Hippocampal formation (tissue), 2 donors: Measurements from ENCODE around the gene PLEKHG4B.
"Not testable (repeated sequence)": the region's sequence is repeated elsewhere in the genome, so short reads cannot be mapped to it uniquely, and the experiment has no call there.

Experiments
- DNase-seq, 2 donors: peaks; one replicate each; lab custom pipeline; 2025; lab: John Stamatoyannopoulos, UW

Gene PLEKHG4B

DNA sequence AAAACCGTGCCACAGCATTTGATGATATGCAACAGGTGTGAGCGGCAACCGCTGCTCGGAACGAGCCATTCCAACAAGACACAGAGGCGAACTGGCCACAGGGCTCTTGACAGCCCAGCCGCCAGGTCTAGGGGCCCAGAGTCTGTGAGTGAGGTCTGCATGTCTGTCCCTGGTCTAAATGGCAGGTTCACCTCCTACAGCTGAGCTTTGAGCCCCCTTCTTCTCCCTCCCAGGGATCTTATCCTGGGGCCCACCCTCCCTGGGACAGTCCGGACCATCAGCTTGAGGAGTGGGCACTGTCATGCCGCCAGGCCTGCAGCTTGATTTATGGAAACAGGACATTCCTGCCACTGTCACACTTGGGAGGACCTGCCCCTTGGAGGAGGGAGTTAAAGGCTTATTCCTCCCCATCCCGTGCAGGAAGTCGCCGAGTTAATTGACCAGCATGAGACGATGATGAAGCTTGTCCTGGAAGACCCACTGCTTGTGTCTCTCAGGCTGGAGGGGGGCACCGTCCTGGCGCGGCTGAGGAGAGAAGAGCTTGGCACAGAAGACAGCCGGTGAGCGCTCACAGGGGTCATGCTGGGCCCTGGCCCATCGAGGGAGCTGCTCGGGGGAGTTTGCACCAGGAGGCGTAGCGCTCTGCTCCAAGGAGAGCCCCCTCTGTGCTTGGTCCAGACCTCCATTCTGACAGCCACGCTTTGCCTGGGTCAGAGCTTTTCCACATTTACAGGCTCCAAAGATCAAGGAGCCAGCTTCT lies 63.9 kb downstream of the PLEKHG4B start:
- no peak for DNase-seq

- no peak for DNase-seq
These were observed 64.6 kb downstream of the PLEKHG4B start for GRCh38 chr5:156411-157072.

- no peak for DNase-seq
These were observed 65.3 kb downstream of the PLEKHG4B start for GRCh38 chr5:157126-157715.

GRCh38 chr5:157801-158200 lies 65.8 kb downstream of the PLEKHG4B start:
- DNase-seq = no peak

DNA sequence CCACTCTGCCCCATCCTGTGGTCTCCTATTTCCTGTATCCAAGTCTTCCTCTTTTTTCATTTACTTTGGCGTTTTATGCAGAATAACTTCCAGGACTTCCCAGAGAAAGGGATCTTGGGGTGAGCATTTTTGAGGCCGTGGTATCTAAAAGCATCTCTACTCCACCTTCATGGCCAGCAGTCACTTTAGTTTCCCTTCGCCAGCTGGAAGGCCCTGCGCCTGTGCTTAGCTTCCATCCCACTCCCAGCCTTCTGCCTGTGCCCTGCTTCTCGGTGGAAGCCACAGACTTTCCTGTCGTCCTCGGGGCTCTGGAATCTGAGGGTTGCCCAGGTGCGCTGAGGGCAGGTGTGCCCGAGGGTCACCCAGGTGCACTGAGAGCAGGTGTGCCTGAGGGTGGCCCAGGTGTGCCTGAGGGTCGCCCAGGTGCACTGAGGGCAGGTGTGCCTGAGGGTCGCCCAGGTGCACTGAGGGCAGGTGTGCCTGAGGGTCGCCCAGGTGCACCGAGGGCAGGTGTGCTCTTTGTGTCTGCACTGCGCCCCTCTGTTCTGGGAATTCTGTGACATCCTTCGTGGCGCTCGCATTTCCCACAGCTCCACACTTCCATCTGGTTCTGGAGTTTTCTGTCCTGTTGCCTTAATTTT lies 67.0 kb downstream of the PLEKHG4B start:
- no peak for DNase-seq

- DNase-seq = no peak
These were observed 67.6 kb downstream of the PLEKHG4B start for GRCh38 chr5:159448-160172.

DNA sequence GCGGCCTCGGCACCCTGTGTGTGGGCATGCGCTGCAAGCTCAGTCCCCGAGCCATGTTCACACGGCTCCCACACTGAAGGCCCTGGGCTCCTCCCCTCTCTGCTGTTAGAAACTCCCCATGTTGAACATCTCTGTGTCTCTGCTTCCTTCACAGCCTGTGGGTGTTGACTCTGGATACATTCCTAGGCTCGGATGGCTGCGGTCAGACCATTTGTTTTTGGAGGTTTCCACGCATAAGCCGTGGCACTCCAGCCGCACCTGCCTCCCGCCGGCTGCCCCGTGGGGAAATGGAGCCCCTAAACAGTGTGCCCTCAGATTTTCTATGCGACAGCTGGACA lies 68.2 kb downstream of the PLEKHG4B start:
- DNase-seq = no peak

- no peak for DNase-seq
These were observed 69.2 kb downstream of the PLEKHG4B start for GRCh38 chr5:160921-161802.

- no peak for DNase-seq
These were observed 69.8 kb downstream of the PLEKHG4B start for GRCh38 chr5:161803-162110.

GRCh38 chr5:162190-162564 lies 70.2 kb downstream of the PLEKHG4B start:
- no peak for DNase-seq

GRCh38 chr5:162565-163337 lies 70.8 kb downstream of the PLEKHG4B start:
- no peak for DNase-seq

- no peak for DNase-seq
These were observed 71.3 kb downstream of the PLEKHG4B start for GRCh38 chr5:163338-163620.

- DNase-seq = no peak
These were observed 71.9 kb downstream of the PLEKHG4B start for GRCh38 chr5:163841-164240.

- no peak for DNase-seq
These were observed 72.3 kb downstream of the PLEKHG4B start for GRCh38 chr5:164244-164643.

- DNase-seq = not testable (repeated sequence)
These were observed 72.8 kb downstream of the PLEKHG4B start for GRCh38 chr5:164783-165182.

DNA sequence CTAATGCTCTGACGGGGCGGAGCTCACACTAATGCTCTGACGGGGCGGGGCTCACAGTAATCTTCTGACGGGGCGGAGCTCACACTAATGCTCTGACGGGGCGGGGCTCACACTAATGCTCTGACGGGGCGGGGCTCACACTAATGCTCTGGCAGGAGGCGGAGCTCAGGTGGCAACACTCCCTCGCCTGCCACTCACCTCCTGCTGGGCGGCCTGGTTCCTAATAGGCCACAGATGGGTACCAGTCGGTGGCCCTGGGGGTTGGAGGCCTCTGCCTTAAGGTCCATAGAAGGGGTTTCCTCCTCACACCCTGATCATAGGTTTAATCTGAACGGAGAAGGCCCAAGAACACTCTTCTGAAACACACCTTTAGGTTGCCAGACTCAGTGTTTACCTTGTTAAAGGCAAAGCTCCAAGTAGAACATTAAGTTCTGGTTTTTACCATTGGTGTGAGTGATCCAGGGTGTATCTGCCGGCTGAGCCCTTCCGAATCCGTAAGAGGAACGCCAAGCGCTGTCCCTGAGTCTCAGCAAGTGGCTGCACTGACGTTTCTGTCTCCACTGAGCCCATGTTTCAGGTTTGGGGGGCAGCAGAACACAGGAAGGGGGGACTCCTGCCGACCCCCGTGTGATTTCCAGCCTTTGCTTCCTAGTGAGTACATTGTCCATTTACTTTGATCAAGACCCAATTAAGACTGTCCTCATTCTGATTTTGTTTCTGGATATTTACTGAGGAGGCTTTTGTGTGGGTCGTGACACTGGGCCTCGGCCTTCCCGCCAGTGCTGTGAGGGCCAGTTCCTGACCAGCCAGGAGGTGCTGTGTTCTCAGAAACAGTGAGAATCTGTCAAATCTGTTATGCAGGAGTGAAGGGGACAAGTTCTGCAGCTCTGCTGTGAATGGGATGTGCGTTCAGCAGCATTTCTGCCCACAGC lies 74.7 kb downstream of the PLEKHG4B start:
- no peak for DNase-seq

- no peak for DNase-seq
These were observed 75.5 kb downstream of the PLEKHG4B start for GRCh38 chr5:167511-167910.

GRCh38 chr5:167982-168660 lies 76.2 kb downstream of the PLEKHG4B start:
- DNase-seq = no peak

GRCh38 chr5:169071-169727 lies 77.2 kb downstream of the PLEKHG4B start:
- DNase-seq = no peak
